ENCODE results near the gene ARFIP1.
"Not testable (repeated sequence)": the region's sequence is repeated elsewhere in the genome, so short reads cannot be mapped to it uniquely, and the experiment has no call there.

The ARFIP1 gene, protein sequence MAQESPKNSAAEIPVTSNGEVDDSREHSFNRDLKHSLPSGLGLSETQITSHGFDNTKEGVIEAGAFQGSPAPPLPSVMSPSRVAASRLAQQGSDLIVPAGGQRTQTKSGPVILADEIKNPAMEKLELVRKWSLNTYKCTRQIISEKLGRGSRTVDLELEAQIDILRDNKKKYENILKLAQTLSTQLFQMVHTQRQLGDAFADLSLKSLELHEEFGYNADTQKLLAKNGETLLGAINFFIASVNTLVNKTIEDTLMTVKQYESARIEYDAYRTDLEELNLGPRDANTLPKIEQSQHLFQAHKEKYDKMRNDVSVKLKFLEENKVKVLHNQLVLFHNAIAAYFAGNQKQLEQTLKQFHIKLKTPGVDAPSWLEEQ

DNA sequence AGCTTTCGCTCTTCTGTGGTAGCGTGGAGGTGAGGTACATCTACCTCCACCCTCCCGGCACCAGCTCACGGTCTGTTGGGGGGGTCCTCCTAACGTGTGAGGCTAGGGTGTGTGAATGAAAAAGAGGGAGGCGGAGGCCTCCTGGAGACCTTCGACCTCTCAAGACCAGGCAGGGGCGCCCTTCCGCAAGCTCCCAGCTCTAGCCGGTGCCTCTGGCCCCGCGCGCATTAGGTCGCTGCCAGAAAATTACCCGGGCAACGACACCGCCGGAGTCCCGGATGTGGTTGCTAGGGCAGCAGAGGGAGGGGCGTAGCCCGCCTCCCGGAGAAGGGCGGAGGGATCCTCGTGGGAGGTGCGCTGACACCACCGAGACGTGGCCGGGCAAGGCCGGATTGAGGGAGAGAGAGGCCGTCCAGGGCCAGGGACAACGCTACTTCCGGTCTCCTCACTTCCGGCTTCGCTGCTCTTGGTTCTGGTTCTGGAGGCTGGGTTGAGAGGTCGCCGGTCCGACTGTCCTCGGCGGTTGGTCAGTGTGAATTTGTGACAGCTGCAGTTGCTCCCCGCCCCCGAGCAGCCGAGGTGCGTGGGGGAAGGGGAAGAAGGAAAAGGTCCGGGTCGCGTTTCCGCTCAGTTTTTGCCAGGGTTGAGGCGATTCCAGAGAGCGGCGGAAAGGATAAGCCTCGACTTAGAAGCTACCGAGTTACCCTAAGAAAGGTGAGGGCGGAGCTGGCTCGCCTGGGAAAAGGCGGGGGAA, at the start of gene ARFIP1, which contains the start of gene TIGD4:
Gene ARFIP1 (plus strand): TSS at position 442 of the 754 bp plus-strand sequence. CDS start 49,680 bp downstream, outside the sequence.
Gene TIGD4 (minus strand): TSS at position 218 of the 754 bp plus-strand sequence. CDS start 8,726 bp downstream, outside the sequence.
- peak; percentile 99 for DNase-seq (ENCODE audit: low read depth, low spot score)

DNA sequence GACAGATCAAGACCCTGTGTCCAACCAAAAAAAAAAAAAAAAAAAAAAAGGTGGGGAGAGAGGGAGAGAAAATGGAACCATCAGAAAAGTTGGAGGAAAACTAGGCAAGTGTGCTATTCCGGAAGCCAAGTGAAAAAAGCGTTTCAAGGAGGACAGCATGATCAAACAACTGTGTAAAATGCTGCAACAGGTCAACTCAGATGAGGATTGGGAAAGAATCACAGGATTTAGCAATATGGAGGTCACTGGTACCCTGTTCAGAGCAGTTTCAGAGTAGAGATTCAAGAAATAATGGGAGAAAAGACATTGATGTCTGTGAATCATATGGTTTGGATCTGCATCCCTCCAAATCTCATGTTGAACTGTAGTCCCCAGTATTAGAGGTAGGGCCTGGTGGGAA, 47.8 kb upstream of the ARFIP1 start:
- no peak for DNase-seq (ENCODE audit: low read depth, low spot score)

DNA sequence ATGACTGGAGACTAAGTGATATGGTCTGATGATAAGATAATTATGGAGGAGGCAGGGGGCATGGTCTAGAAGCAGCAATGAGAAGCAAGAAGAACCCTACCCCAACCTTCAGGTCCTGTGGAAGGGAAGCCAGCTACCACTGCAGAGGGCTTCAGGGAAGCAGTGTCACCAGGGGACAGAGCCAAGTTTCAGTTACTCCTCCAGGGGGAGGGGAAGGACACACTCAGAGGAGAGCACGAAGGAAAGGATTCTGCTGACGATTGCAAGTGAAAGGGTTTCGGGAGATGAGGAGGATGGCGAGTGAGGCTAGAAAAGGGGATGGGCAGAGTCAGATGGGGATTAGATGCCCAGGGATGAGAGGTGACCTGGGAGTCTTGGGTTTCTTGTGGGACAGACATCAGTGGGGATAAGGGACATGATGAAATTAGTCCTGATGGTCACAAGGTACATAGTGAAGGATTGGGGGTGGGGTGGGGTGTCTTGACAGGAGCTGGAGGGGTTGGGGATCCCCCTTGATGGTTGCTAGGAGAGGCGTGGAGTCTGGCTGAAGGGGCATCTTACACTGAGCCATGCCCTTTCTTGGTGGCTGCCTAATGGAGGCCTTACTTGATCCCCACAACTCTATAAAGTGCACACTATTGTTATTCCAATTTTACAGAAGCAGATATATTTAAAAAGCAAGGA, 45.6 kb upstream of the ARFIP1 start:
- DNase-seq (ENCODE audit: low read depth, low spot score): no peak

DNA sequence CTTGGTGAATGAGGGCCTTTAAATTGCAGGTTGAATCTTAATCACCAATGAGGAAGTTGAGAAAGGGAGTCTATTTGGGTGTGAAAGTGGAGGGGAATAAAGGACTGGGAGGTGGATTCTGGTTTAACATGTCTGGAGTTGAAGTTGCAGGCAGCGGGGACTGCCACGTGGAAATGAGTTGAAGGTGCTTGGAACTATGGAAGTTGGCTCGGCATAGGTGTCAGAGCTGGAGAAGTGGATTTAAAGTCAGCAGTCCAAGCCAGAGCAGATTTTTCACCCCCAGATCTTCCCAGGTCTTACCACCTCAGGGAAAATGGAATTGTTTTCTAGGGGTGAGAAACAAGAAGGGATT, 45.1 kb upstream of the ARFIP1 start:
- DNase-seq (ENCODE audit: low read depth, low spot score): no peak

DNA sequence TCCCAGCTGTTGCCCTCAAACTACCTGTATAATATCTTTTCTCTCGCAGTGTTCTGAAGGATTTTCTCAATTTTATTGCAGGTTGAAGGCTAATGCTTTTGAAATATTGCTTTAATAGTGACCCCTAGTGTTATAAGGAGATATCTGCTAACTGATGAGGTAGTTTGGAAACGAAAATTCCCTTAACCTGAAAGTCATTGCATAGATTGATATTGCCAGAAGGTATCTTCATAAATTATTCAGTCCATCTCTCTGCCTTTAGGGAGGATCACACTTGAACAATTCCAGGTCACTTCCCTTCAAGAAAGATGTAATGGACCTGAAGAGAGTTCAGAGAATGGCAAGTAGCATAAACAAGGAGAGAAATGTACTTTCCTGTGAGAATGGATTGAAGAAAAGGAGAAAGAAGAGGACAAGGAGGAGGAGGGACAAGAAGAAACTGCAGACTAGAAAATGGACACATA, 44.3 kb upstream of the ARFIP1 start:
- peak; percentile 41 for DNase-seq (ENCODE audit: low read depth, low spot score)

DNA sequence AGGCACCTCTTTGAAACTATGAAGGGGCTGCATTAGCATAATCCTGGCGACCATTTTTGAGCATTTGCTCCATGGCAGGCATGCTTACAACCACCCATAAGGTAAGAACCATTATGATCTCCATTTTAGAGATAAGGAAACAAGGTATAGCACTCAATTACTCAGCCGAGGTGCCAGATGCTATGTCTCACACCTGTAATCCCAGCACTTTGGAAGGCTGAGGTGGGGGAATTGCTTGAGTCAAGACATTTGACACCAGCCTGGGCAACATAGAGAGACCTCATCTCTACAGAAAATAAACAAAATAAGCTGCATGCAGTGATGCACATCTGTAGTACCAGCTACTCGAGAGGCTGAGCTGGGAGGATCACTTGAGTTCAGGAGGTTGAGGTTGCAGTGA, 43.8 kb upstream of the ARFIP1 start:
- DNase-seq (ENCODE audit: low read depth, low spot score): no peak

DNA sequence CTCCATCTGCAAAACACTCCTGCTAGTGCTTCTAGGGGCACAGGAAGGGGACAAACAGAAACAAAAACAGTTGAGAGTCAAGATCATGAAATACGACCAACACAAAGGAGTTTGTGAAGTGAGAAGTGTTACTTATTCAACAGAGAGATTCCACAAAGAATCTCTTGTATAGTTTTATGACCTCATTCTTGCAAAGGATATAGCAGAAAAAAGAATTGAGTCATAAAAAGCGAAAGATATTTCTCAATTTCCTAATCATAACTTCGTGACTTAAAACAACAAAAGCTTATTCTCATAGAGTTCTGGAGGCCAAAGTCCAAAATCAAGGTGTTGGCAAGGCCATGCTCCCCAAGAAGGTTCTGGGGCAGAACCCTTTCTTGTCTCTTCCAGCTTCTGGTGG, 40.9 kb upstream of the ARFIP1 start:
- DNase-seq (ENCODE audit: low read depth, low spot score): no peak

DNA sequence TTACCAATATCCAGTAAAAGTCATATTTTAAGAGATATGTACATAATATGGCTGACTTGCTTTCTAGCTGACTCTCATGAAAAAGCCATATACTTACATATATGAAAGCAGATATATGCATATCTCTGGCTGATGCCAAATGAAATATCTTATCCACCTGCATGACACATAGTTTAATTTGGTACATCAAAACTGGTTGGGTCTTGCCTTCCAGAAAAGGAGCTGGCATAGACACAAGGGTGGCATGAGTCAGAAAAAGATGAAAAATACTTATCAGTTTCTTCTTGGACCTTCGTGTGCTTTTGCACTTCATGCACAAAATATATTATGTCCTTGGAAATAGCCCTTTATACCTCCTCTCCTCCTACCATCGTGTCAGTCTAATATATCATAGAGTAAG, 32.3 kb upstream of the ARFIP1 start:
- DNase-seq (ENCODE audit: low read depth, low spot score): no peak

DNA sequence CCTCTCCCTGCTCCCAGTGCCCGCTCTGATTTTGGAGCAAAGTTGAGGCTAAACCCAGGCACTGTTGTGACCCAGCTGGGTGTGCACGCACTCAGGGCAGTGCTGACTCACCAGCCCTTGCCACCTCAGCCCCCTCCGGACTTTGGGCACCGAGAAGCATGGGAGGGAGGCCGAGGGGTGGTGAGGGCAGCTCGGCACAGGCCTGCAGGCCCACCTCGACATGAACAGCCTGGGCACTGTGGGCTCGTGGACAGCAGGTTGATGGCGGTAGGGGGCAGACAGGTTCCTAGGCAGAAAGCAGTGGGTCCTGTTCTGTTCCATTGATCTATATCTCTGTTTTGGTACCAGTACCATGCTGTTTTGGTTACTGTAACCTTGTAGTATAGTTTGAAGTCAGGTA, 31.1 kb upstream of the ARFIP1 start:
- no peak for DNase-seq (ENCODE audit: low read depth, low spot score)

DNA sequence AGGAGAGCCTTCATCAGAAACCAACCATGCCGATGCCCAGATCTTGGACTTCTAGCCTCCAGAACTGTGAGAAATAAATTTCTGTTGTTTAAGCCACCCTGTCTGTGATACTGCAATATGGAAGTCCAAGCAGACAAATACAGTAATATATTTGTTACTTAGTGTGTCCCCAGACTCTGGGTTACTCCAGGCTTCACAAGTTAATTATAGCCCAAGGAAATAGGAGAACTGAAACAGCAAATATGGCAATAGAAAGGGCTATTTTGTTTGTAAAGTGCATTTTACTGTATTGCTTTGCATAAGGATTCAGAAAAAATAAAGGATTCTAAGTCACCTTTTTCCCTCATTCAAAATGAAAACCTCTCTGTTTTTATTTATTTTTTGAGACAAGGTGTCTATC, 16.0 kb upstream of the ARFIP1 start:
- no peak for DNase-seq (ENCODE audit: low read depth, low spot score)

DNA sequence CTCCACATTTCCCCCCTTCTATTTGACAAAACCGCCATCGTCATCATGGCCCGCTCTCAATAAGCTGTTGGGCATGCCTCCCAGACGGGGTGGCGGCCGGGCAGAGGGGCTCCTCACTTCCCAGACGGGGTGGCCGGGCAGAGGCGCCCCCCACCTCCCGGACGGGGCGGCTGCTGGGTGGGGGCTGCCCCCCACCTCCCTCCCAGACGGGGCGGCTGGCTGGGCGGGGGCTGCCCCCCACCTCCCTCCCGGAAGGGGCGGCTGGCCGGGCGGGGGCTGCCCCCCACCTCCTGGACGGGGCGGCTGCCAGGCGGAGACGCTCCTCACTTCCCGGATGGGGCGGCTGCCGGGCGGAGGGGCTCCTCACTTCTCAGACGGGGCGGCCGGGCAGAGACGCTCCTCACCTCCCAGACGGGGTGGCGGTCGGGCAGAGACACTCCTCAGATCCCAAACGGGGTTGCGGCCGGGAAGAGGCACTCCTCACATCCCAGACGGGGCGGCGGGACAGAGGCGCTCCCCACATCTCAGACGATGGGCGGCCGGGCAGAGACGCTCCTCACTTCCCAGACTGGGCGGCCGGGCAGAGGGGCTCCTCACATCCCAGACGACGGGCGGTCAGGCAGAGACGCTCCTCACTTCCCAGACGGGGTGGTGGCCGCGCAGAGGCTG, 14.6 kb upstream of the ARFIP1 start:
- not testable (repeated sequence) for DNase-seq (ENCODE audit: low read depth, low spot score)

DNA sequence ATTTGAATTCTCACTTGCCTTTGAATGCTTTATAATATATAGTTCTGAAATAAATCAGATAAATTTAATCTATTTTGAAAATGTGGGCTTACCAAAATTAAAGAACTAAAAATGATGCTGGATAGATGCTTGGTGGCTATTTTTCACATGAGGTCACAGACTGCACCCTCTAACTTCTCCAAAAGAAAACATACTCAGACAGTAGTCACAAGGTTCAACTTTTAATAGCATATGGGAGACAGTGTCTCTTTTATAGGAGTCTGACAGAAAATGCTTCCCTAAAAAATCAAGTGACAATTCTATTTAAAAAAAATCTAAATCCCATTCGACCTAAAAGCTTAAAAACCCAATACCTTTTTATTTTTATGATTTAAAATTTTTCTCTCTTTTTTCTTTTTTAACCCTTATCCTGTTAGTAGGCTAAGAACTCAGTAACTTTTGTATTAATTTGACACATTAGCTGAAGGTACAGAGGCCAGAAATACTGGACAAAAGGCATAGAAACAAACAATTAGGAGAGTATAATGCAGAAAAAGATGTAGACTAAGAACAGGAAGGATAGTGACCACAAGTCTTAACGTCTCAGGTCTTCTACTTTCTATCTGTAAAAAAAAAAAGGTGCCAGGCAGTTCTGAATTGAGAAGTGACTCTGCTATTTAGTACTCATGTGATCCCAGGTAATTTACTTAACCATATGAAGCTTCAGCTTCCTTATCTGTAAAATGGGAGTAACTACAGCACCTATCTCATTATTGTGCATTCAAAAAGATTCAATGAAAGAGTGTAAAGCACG, 7.8 kb upstream of the ARFIP1 start:
- DNase-seq (ENCODE audit: low read depth, low spot score): no peak

DNA sequence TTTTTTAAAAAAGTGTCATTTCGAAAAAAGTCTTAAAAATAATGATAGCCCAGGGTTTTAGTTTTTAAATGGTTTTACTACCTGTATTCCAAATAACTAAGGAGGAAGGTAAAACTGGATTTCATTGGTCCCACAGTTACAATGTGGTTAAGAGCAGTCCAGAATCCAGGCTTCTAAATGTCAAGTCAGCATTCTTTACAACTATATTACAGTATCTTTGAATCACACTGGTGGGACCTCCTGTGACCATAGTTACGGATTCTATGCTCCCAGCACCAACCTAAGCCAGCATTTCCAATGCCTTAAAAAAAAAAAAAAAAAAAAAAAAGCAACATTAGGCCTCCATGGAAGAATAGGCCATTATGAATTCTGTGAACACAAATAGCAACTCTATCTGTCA, 6.4 kb upstream of the ARFIP1 start:
- DNase-seq (ENCODE audit: low read depth, low spot score): no peak

DNA sequence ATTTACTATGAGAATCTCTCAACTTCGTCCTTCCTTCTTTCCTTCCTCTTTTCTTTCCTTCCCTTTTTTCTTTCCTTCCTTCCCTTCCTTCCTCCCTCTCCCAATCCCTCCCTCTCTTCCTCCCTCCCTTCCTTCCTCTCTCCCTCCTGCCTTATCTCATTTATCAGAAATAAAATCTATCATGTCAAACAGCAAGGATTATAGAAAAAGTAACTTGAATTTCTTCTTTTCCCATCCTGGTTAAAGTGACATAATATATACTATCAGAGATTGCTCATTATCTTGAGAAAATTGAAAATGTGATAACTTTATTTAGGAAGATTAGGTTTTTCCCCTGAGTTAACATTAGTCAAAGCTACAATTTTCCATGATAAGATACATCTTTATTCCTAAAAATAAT, 5.8 kb upstream of the ARFIP1 start:
- no peak for DNase-seq (ENCODE audit: low read depth, low spot score)

DNA sequence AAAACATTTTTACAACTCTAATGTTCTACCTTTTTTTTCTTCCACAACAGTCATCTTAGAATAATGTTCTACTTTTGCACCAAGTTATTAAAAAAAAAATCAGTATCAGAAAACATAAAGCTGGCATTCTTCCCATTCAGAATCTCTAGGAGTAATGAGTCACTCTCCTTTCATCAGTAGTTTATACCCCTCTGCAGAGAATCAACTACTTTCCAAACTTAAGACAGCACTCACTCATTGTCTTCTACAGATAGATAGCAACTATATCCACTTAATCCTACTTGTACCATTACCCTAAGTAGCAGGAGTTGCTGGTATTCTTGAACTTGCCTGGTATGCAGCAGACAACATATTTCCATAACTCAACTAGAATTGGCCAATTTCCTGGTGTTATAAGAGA, 3.4 kb upstream of the ARFIP1 start:
- DNase-seq (ENCODE audit: low read depth, low spot score): no peak

DNA sequence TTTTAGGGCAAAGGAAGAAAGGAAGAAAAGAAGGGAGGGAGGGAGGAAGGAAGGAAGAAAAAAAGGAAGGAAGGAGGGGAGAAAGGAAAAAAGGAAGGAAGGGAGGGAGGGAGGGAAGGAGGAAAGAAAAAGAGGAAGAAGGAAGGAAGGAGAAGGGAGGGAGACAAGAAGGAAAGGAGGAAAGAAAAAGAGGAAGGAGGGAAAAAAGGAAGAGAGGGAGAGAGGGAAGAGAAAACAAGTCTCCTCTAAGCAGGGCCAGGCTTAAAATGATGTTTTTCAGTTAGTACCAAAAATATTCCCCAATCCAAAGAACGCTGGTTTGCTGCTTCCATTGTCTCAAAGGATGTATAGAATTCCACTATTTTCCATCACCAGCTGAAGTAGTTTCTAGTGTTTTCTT, 2.3 kb upstream of the ARFIP1 start:
- DNase-seq (ENCODE audit: low read depth, low spot score): no peak

DNA sequence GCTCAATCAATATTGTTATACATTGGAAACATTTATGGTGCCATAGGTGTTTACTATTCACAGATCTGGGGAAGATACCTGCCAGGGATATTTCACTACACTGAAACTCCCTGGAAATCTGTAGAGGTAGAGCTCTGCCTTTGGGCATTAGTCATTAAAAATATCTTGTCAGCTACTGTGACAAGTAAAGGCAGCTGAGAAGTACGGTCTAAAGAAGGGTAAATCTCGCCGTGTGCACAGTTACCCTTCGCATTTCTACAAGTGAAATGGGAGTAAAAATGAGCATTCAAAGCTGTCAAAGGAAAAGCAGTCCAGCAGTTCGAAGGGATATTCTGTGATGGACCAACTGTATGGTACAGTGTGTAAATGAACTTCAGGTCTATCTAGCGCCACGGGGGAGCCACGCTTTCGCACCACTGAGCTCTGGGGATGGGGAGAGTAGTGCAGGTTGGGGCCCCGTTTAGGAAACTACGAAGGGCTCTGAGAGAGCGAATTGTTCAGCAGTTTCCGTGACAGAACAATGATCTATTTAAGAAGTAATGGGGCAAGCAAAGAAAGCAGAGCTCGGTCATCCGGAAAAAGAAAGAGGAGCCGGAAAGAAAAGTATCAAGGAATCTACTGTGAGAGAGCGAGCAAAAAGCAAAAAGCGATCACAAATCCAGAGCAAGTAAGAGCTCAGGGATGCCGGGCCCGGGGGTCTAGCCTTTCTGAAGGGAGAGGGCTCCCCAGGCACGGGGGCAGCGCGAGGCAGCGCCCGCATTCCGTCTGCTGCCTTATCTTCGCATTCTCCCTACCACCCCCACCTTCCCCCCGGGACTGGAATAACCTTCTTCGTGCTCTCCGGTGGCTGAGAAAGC, 870 bp upstream of the ARFIP1 start:
- peak; percentile 54 for DNase-seq (ENCODE audit: low read depth, low spot score)

DNA sequence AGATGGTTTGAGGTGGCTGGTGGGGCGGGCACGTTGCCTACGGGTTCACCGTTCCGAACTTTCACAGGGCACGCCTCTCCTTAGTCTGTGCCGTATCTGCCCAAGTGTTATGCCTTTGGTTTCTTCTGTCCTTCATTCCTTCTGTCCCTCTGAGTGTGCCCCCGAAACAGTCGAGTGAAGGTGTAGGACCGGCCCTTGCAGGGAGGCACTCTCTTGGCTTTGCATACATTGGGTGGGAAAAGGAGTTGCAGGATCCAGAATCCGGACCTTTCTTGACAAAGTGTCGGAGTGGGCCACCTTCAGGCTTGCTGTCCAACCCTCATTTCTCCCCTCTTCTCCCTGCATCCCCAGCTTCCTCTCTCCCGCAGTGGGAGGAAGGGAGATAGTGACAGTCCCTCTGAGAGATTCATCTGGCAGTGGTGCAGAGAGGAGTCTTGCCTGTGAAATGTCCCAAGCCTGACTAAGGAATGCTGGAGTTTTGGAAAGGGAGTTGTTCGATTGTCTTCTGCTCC, 569 bp downstream of the ARFIP1 start:
- DNase-seq (ENCODE audit: low read depth, low spot score): no peak

DNA sequence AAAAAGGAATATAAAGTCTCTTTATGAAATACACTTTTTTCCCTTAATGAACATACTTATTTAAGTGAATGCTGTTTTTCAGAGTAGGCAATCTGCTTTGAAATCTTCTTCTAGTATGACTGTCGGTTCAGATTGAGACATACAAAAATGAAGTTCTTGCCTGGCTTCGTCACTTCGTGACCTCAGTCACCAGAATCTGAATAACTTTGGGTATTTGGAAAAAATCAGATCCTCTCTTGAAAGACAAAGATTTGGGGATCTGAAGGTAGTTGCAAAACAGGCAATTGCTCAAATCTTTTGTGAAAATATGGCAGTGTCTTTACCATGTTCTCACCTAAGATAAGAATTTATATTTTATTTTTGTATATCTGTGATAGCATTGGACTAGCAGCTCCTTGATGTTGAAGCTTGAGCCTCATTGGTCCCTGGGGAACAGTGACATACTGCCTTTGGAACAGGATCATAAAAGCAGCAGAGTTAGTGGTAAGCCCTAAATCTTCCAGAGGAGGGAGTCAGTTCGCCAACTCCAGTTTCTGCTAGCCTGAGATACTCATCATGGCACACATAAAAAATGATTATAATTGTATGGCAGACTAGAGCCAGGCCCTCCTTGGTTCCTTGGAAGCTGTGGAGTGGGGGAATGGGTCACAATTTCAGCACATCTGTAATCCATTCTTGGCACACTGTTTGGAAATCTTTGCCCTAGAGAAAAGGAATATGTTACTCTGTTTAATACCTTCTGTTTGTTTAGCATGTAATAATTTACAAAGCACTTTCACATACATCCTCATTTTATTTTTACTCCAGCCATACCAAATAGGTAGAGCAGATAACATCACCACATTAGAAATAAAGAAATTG, 5.0 kb downstream of the ARFIP1 start:
- DNase-seq (ENCODE audit: low read depth, low spot score): peak; percentile 20

Measured in astrocyte of the hippocampus (primary cell).